Suprapubic skin (tissue), 4 donors: ENCODE results near the gene PCED1A. TPM values are rescaled to one million over a fixed set of nuclear protein-coding genes. Genes with fewer than 3 reads are reported as not detected.

Experiments used
- DNase-seq, 2 donors: peaks; one replicate each; pipeline ENCODE4 v3.0.0-alpha.2; 2019; ENCODE audit warnings: low spot score in 2 of 2
- H3K27ac ChIP-seq: fragments of 200-600 bp; sonication (generic); one replicate; pipeline ENCODE4 v1.5.1; 2019
- H3K27me3 ChIP-seq: fragments of 200-600 bp; sonication (generic); one replicate; pipeline ENCODE4 v1.5.1; 2019
- H3K36me3 ChIP-seq: fragments of 200-600 bp; sonication (generic); one replicate; pipeline ENCODE4 v1.5.1; 2019
- H3K4me1 ChIP-seq: fragments of 200-600 bp; sonication (generic); one replicate; pipeline ENCODE4 v1.5.1; 2019
- H3K4me3 ChIP-seq: fragments of 200-600 bp; sonication (generic); one replicate; pipeline ENCODE4 v1.5.1; 2019; ENCODE audit warnings: mild to moderate bottlenecking
- H3K9me3 ChIP-seq: fragments of 200-600 bp; sonication (generic); one replicate; pipeline ENCODE4 v1.5.1; 2019
- CTCF ChIP-seq, 2 donors: fragments of 200-600 bp in 1 of 2; fragments of 450-650 bp in 1 of 2; sonication (generic) in 1 of 2; IDR thresholded peaks; one replicate each; pipeline ENCODE4 v1.5.1; 2016 to 2019; ENCODE audit warnings: antibody characterized with exemption in 2 of 2, mild to moderate bottlenecking in 1 of 2, moderate library complexity in 1 of 2
- EP300 ChIP-seq: sonication (generic); formaldehyde crosslinking; IDR thresholded peaks from one replicate; pipeline ENCODE4 v1.6.1; 2017; ENCODE audit warnings: antibody characterized with exemption
- POLR2A ChIP-seq, 2 donors: fragments of 450-650 bp; IDR thresholded peaks; one replicate each; pipeline ENCODE4 v1.6.1; 2017; ENCODE audit warnings: antibody characterized with exemption in 2 of 2, mild to moderate bottlenecking in 2 of 2, moderate library complexity in 2 of 2
- POLR2AphosphoS5 ChIP-seq, 3 donors: sonication (generic); formaldehyde crosslinking; IDR thresholded peaks; one replicate each; pipeline ENCODE4 v1.6.1; 2017; ENCODE audit warnings: antibody characterized with exemption in 3 of 3
- WGBS: methylation state at CpG from one replicate; pipeline ENCODE4 v1.1.5; 2018; 5-methylcytosine and 5-hydroxymethylcytosine counted together
- total RNA-seq, 4 donors: library from RNA; depleted of rRNA; stranded (reverse); fragments of >200 nt; gene quantifications; one replicate each; pipeline ENCODE4 v1.1.0, GENCODE V29; 2016

PCED1A gene
- total RNA-seq, 4 donors from 2014 or later, result 8.0 to 31.1 (median 19.4) TPM

GRCh38 chr20:2800521-2801285 is 39.8 kb downstream of the PCED1A start, which contains the start of gene CPXM1:
CPXM1 (minus strand) TSS chr20:2800627; CDS start chr20:2800572, 55 bp downstream.
- peaks cover 84% of the 10 kb centered on the region for H3K27me3 ChIP-seq

DNA sequence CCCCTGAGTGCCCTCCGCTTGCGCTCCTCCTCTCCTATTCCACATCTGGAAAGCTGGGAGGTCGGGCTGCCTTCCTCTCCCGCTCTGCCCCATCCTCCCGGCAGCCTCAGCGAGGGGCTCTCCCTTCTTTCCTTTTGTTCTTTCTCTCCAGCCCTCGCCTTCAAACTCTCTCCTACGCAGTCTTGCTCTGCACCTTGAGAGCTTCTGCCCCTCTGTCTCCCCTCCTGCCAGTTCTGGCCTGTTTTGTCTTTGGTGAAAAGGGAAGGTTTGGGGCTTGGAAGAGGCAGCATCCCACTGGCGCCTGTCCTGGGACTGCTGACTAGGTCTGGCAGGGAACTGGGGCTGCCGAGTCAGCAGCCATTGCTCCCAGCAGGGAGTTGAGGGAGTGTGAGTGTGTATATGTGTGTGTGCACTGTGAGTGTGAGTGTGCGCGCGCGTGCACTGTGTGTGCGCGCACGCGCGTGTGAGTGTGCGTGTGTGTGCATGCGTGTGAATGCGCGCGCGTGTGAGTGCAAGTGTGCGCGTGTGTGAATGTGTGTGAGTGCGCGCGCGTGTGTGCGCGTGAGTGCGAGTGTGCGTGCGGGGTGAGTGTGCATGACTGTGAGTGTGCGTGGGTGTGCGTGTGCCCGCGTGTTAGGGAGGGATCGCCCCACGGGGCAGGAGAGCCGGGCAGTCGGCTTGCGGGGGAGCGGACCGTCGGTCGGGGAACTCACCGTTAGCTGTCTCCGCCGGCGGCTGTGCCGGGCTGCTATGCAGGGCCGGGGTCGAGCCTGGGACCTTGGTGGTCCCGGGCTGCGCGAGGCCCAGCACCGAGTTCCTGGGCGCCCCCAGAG is 40.6 kb downstream of the PCED1A start:
- no peak for DNase-seq
- TF ChIP-seq EP300, result no peak
- TF ChIP-seq POLR2A (IDR thresholded peaks at IDR 0.05), result no peak
- TF ChIP-seq POLR2AphosphoS5 (IDR thresholded peaks at IDR 0.05), result no peak
- no peak for TF ChIP-seq CTCF (IDR thresholded peaks at IDR 0.05)
- no peak overlapping the region for H3K27ac ChIP-seq
- peaks cover 28% of the 10 kb centered on the region for H3K4me1 ChIP-seq
- 6% methylated on average over 33 of the region's 61 CpGs for WGBS
- no peaks in the 10 kb centered on the region for H3K9me3 ChIP-seq
- no peaks in the 10 kb centered on the region for H3K36me3 ChIP-seq
- H3K4me3 ChIP-seq, result peak overlapping the region; percentile 49
- H3K27me3 ChIP-seq, result peaks cover 76% of the 10 kb centered on the region

More at GRCh38 chr20:2800521-2801285, 39.8 kb downstream of the PCED1A start, which contains the start of gene CPXM1:
- Histone ChIP-seq H3K4me3 (peak within 1 kb of the TSS; percentile 49), H3K36me3 (no peaks in the 10 kb centered on the region), H3K4me1 (peaks cover 33% of the 10 kb centered on the region), H3K27ac (no peak within 1 kb of the TSS), H3K9me3 (no peaks in the 10 kb centered on the region)
- 8% methylated on average over 22 of the region's 52 CpGs for WGBS
- DNase-seq, result no peak
- no peak for TF ChIP-seq EP300
- TF ChIP-seq POLR2AphosphoS5 (IDR thresholded peaks at IDR 0.05), result no peak
- no peak for TF ChIP-seq CTCF (IDR thresholded peaks at IDR 0.05)
- no peak for TF ChIP-seq POLR2A (IDR thresholded peaks at IDR 0.05)

DNA sequence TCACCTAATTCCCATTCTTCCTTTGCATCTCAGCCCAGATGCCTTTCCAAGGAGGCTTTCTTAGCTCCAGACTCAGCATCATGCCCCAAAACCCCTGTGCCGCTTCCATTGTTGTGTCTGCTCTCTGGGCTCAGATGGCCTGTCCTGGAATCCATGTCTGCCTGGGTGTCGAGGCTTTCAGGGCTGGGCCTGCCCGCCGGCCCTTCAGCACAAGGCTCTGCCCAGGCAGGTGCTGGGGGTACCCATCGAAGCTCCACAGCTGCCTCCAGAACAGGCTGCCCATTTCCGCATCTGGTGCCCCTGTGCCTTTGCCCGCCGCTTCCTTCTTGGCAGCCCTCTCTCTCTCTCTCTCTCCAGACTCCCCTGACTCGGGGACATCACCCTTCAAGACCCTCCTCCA is 41.2 kb downstream of the PCED1A start:
- no peak overlapping the region for H3K27ac ChIP-seq
- H3K4me1 ChIP-seq, result peaks cover 24% of the 10 kb centered on the region
- WGBS, result 61% methylated on average over 9 of the region's 9 CpGs
- peak overlapping the region; percentile 49 for H3K4me3 ChIP-seq
- TF ChIP-seq CTCF (IDR thresholded peaks at IDR 0.05) (no peak), POLR2A (IDR thresholded peaks at IDR 0.05) (no peak), EP300 (no peak), POLR2AphosphoS5 (IDR thresholded peaks at IDR 0.05) (no peak)
- H3K36me3 ChIP-seq, result no peaks in the 10 kb centered on the region
- H3K27me3 ChIP-seq, result peaks cover 70% of the 10 kb centered on the region
- H3K9me3 ChIP-seq, result no peaks in the 10 kb centered on the region
- no peak for DNase-seq

- no peak overlapping the region for H3K27ac ChIP-seq
- peaks cover 65% of the 10 kb centered on the region for H3K27me3 ChIP-seq
- H3K36me3 ChIP-seq, result no peaks in the 10 kb centered on the region
- peaks cover 24% of the 10 kb centered on the region for H3K4me1 ChIP-seq
- 71% methylated on average over 6 of the region's 6 CpGs for WGBS
- TF ChIP-seq POLR2AphosphoS5 (IDR thresholded peaks at IDR 0.05) (no peak), POLR2A (IDR thresholded peaks at IDR 0.05) (no peak), EP300 (no peak), CTCF (IDR thresholded peaks at IDR 0.05) (no peak)
- no peak overlapping the region for H3K4me3 ChIP-seq
- H3K9me3 ChIP-seq, result no peaks in the 10 kb centered on the region
- no peak for DNase-seq
Observed at GRCh38 chr20:2798814-2799213, 41.6 kb downstream of the PCED1A start.
